Stimulated activated naive CD8-positive, alpha-beta T cell treated with anti-CD3 and anti-CD28 coated beads, Interleukin-15, Interleukin-2, amounts not matched to agents 100 ng/mL and 50 ng/mL, for 24 hours (primary cell): ENCODE data around the gene SHROOM3.

Source experiments
- H3K27ac Mint-ChIP-seq: one replicate; pipeline ENCODE4 v1.8.0; 2021; ENCODE audit warnings: mild to moderate bottlenecking, mixed read lengths
- H3K27me3 Mint-ChIP-seq: one replicate; pipeline ENCODE4 v1.8.0; 2021; ENCODE audit warnings: mixed read lengths
- H3K36me3 Mint-ChIP-seq: one replicate; pipeline ENCODE4 v1.8.0; 2021; ENCODE audit warnings: low read depth, mixed read lengths
- H3K4me1 Mint-ChIP-seq: one replicate; pipeline ENCODE4 v1.8.0; 2021; ENCODE audit warnings: low read depth, mixed read lengths
- H3K4me3 Mint-ChIP-seq: one replicate; pipeline ENCODE4 v1.8.0; 2021; ENCODE audit warnings: mild to moderate bottlenecking, mixed read lengths
- H3K9me3 Mint-ChIP-seq: one replicate; pipeline ENCODE4 v1.8.0; 2021; ENCODE audit warnings: mixed read lengths

SHROOM3 gene

DNA sequence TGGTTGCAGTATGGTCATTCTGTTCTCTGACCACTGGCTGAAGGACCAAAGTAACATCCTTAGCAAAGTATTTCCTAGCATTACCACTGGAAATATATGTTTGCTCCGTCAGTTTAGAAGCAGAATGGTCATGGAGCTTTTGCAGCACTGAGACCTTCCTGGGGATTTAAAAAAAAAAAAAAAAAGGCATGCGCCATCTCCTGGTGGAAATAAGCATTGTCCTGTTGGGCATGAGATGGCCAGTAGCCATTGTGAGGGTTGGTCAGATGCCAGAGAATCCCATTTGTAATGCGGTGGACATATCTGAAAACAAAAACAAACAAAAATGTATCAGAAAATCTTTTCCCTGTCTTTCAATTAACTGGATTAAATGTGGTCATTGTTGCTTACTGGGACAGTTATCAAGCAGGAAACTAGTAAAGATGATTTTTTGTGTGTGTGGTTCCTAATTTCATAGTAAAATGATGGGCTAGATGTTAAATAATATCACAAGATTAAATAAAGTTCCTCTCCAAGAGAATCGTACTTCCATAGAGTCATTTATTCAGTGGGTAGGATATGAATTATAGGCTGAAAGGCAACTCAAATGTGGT, 323.4 kb downstream of the SHROOM3 start:
- Mint-ChIP-seq H3K4me3 (no peak overlapping the region), H3K4me1 (peaks cover 11% of the 10 kb centered on the region), H3K27ac (no peak overlapping the region), H3K36me3 (no peaks in the 10 kb centered on the region), H3K9me3 (no peaks in the 10 kb centered on the region), H3K27me3 (peaks cover 6% of the 10 kb centered on the region)

DNA sequence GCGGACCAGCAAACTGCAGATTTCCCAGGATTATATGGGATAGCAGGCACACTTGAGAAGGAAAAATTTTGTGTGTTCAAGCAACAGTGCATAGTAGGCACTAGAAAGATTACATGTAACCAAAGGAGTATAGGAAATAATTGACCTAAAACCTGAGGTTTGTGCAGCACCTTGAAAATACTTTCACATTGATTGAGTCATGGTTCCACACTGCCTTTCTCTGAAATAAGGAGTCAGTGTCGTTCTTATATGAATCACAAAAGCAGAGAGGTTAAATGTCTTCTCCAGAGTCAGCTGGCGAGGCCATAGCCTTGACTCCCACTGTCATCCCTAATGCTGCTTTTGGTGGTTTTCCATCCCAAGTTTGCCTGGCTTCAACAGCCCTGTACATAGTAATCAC, 324.0 kb downstream of the SHROOM3 start:
- Mint-ChIP-seq H3K27me3 (peaks cover 5% of the 10 kb centered on the region), H3K4me1 (peaks cover 11% of the 10 kb centered on the region), H3K36me3 (no peaks in the 10 kb centered on the region), H3K27ac (no peak overlapping the region), H3K9me3 (no peaks in the 10 kb centered on the region), H3K4me3 (no peak overlapping the region)

- Mint-ChIP-seq H3K27me3 (peaks cover 5% of the 10 kb centered on the region), H3K4me1 (peaks cover 11% of the 10 kb centered on the region), H3K4me3 (no peak overlapping the region), H3K36me3 (no peaks in the 10 kb centered on the region), H3K9me3 (no peaks in the 10 kb centered on the region), H3K27ac (no peak overlapping the region)
Observed at GRCh38 chr4:76760193-76760592, 325.2 kb downstream of the SHROOM3 start.

DNA sequence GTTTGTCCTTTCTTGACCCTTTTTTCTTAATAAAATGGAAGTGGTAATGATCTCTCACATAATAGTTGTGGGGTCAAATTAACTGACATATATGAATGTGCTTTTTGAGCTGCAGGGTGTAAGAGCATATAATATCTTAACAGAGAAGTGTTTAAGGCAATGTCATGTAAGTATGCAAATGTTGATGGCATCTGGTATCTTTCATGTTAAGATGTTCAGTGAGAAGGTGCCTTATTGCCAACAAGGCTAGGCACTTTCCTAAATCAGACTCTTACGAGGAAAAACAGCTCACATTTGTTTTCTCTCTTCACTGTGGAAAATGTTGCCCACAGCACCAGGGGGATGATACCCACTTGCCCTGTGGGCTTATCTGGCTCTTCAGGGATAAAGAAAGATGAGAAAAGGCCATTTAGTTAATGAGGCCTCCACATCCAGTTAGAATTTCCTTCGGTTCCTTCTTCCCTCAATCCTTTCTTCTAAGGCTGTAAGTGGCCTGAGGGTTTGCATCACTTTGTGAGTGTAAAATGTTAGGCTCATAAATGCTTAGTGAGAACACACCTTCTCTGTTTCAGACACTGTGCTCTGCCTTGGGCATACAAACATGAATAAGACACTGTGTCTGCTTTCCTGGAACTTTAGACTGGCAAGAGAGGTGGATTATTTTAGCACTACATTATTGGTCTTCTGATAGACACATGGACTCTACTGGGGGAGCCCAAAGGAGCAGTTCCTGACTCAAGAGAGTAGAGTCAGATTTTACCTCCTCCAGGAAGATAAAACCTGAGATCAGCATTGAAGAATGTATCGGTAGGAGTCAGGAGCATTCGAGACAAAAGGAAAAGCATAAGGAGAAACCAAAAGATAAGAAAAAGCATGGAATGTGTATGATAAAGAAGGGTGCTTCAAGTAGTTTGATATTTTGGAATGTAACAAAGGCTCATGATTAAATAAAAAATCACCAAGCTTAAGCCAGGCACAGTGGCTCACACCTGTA, 327.4 kb downstream of the SHROOM3 start:
- H3K4me3 Mint-ChIP-seq, result no peak overlapping the region
- H3K27ac Mint-ChIP-seq, result no peak overlapping the region
- peaks cover 5% of the 10 kb centered on the region for H3K27me3 Mint-ChIP-seq
- peaks cover 11% of the 10 kb centered on the region for H3K4me1 Mint-ChIP-seq
- H3K36me3 Mint-ChIP-seq, result no peaks in the 10 kb centered on the region
- no peaks in the 10 kb centered on the region for H3K9me3 Mint-ChIP-seq

- peaks cover 2% of the 10 kb centered on the region for H3K4me1 Mint-ChIP-seq
- H3K36me3 Mint-ChIP-seq, result no peaks in the 10 kb centered on the region
- H3K9me3 Mint-ChIP-seq, result no peaks in the 10 kb centered on the region
- H3K4me3 Mint-ChIP-seq, result no peak overlapping the region
- H3K27me3 Mint-ChIP-seq, result peaks cover 5% of the 10 kb centered on the region
- H3K27ac Mint-ChIP-seq, result no peak overlapping the region
Observed at GRCh38 chr4:76764251-76764650, 329.2 kb downstream of the SHROOM3 start.

- H3K27ac Mint-ChIP-seq, result no peak overlapping the region
- H3K36me3 Mint-ChIP-seq, result no peaks in the 10 kb centered on the region
- H3K4me1 Mint-ChIP-seq, result no peaks in the 10 kb centered on the region
- peaks cover 5% of the 10 kb centered on the region for H3K27me3 Mint-ChIP-seq
- no peak overlapping the region for H3K4me3 Mint-ChIP-seq
- H3K9me3 Mint-ChIP-seq, result no peaks in the 10 kb centered on the region
Observed at GRCh38 chr4:76765473-76766183, 330.6 kb downstream of the SHROOM3 start.

GRCh38 chr4:76767983-76768382, 333.0 kb downstream of the SHROOM3 start:
- no peaks in the 10 kb centered on the region for H3K27me3 Mint-ChIP-seq
- H3K27ac Mint-ChIP-seq, result no peak overlapping the region
- H3K4me3 Mint-ChIP-seq, result no peak overlapping the region
- no peaks in the 10 kb centered on the region for H3K4me1 Mint-ChIP-seq
- no peaks in the 10 kb centered on the region for H3K36me3 Mint-ChIP-seq
- no peaks in the 10 kb centered on the region for H3K9me3 Mint-ChIP-seq

DNA sequence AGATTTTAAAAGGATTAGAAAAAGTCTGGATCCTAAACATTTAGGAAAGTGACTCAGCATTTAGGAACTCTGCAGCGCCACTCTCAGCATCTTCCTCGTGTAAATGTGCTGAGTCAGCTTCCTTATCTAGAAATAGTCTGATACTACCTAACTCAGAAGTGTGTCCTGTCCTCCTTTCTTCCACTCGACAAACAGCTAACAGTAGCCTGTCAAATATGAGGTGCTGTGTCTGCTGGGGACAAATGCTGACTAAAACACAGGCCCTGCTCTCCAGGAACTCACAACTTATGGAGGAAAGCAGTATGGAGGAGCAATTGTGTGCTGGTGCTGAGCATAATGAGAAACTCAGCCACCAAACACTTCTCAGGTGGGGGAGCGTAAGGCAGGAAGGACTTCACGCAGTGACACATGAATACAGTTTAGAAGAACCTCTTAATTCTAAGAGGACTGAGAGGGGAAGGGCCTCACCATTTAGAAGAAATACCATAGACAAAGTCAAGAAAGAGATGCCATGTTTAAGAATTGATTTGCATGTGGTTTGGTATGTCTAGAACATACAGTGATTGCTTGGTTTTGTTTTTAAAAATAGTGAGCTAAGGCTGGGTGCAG, 337.6 kb downstream of the SHROOM3 start:
- Mint-ChIP-seq H3K36me3 (no peaks in the 10 kb centered on the region), H3K27ac (no peak overlapping the region), H3K4me1 (no peaks in the 10 kb centered on the region), H3K9me3 (no peaks in the 10 kb centered on the region), H3K27me3 (no peaks in the 10 kb centered on the region), H3K4me3 (no peak overlapping the region)

- Mint-ChIP-seq H3K36me3 (no peaks in the 10 kb centered on the region), H3K4me3 (no peak overlapping the region), H3K27ac (no peak overlapping the region), H3K4me1 (no peaks in the 10 kb centered on the region), H3K9me3 (no peaks in the 10 kb centered on the region), H3K27me3 (no peaks in the 10 kb centered on the region)
Observed at GRCh38 chr4:76773766-76774165, 338.7 kb downstream of the SHROOM3 start.

DNA sequence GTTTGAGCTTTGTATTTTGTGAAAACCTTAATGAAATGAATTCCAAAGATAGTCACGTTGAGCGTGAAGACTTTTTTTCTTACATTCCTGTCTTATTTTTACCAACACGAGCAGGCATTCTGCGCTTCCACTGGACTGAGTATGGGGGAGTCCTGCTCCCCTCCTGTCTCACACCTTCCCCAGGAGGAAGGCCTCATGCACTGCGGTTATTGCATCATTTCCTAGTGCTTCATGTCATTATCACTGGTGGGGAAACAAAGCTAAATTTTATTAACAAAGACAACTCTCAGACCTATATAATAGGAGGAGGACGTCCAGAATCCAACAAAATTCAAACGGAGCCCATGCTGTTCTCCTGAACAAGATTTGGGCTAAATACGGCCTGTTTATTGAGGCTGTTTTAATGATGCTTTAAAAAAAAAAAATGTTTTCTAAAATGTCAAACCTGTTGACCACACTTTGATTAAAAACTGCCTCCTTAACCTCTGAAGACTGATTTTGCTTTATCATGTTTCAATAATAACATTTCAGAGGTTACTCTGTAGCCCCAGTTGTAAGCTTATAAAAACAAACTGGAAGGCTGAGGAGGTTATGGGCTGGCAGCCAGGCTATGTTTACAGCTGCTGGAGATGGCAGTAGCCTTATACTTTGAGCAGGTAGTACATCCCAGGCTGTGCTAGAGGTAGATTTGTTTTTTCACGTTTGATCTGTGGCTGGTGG, 344.9 kb downstream of the SHROOM3 start:
- no peak overlapping the region for H3K4me3 Mint-ChIP-seq
- no peak overlapping the region for H3K27ac Mint-ChIP-seq
- H3K36me3 Mint-ChIP-seq, result no peaks in the 10 kb centered on the region
- H3K9me3 Mint-ChIP-seq, result no peaks in the 10 kb centered on the region
- no peaks in the 10 kb centered on the region for H3K27me3 Mint-ChIP-seq
- no peaks in the 10 kb centered on the region for H3K4me1 Mint-ChIP-seq

DNA sequence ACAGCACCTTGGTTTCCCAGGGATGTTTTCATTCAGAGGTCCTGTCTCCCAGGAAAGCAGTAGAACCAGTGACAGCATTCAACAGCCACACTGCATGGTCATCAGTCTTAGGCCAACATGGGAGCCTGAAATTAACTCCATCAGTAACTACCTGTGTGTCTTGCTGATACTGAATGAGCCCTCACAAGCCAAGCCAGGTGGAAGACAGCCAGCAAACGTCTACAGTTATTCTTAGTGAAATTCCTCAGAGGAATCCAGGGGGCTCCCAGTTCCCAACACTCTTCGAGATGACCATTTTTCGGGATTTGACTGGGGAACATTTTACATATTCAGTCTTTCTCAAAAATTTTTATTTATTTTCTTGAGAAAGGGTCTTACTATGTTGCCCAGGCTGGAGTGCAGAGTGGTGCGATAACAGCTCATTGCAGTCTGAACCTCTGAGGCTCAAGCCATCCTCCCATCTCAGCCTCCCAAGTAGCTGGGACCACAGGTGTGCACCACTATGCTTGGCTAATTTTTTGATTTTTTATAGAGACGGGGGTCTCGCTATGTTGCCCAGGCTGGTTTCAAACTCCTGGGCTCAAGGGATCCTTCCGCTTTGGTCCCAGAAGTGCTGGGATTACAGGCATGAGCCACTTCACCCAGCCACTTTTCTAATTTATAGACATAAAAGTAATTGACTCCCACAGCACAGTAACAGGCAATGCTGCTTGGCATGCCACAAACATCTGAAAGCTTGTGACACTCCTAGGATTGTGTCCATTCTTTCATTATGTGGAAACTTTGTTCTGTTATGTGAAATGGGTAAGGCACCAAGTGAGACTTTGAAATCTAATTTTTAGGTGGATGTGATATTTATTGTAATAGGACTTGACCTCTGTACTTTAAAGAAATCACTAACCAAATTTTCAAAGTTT, 346.0 kb downstream of the SHROOM3 start:
- no peaks in the 10 kb centered on the region for H3K4me1 Mint-ChIP-seq
- no peaks in the 10 kb centered on the region for H3K9me3 Mint-ChIP-seq
- H3K27me3 Mint-ChIP-seq, result peaks cover under 1% of the 10 kb centered on the region
- no peaks in the 10 kb centered on the region for H3K36me3 Mint-ChIP-seq
- no peak overlapping the region for H3K4me3 Mint-ChIP-seq
- H3K27ac Mint-ChIP-seq, result no peak overlapping the region

DNA sequence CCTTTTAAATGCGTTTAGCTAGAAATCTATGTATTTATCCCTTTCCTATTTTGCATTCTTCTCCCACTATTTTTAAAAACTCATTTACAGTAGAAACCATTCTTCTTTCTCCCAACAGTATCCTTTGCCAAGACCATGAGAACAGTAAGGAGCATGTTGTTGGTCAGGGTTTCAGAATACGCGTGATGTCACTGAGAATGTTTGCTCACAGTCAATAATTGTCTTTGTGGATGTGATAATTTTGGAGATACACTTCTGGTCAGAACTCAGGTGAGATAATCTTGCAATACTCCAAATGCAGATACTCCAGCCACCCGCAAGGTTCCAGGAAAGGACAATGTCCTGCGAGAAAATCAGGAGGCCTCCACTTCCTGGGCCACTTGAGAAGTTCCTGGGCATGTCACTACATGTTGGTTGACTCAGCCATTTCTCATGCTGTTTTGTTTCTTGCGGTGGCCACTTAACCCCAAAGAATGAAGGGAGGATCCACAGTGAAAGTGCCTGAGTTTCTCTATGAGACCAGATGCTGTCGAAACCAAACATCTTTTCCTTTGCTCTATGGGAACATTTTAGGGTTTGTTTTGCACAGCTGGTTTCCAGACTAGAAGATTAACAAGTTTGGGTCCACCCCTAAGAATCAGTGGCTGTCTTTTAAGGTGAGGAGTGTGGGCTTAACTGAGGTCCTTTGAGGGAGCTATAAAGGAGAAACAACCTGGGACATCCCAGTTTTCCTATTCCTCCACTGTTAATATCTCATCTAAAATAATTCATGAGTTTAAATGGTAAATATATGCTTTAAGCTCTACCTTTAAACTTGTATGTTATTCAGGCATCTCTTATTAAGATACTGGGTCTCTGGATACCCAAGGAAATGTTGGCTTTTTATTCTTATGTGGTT, 346.9 kb downstream of the SHROOM3 start:
- Mint-ChIP-seq H3K36me3 (no peaks in the 10 kb centered on the region), H3K4me1 (no peaks in the 10 kb centered on the region), H3K27ac (no peak overlapping the region), H3K4me3 (no peak overlapping the region), H3K27me3 (peaks cover 4% of the 10 kb centered on the region), H3K9me3 (no peaks in the 10 kb centered on the region)

GRCh38 chr4:76782837-76783236, 347.8 kb downstream of the SHROOM3 start:
- Mint-ChIP-seq H3K27ac (no peak overlapping the region), H3K4me3 (no peak overlapping the region), H3K4me1 (no peaks in the 10 kb centered on the region), H3K36me3 (no peaks in the 10 kb centered on the region), H3K27me3 (peaks cover 4% of the 10 kb centered on the region), H3K9me3 (no peaks in the 10 kb centered on the region)
